Activated CD8-positive, alpha-beta T cell treated with anti-CD3 and anti-CD28 coated beads for 36 hours (primary cell): ENCODE data around the gene EPS8L1. TPM values are rescaled to one million over a fixed set of nuclear protein-coding genes. Genes with fewer than 3 reads are reported as not detected.
"Not testable (repeated sequence)": the region's sequence is repeated elsewhere in the genome, so short reads cannot be mapped to it uniquely, and the experiment has no call there.

Experiments used
- ATAC-seq: fragments of 200-7000 bp; cut with Tn5 transposase; one replicate; pipeline ENCODE4 v1.10.0; 2021; ENCODE audit warnings: mild to moderate bottlenecking, moderate library complexity
- CTCF ChIA-PET: fragments of 350-600 bp; sonication (Branson Sonifier 250); formaldehyde crosslinking; loops from one replicate; lab custom pipeline; 2021; ENCODE audit warnings: antibody characterized with exemption; lab: Charles Lee
- POLR2A ChIA-PET: fragments of 350-600 bp; sonication (Branson Sonifier 250); formaldehyde crosslinking; loops from one replicate; lab custom pipeline; 2021; ENCODE audit warnings: antibody characterized with exemption; lab: Charles Lee
- DNase-seq: peaks from one replicate; pipeline ENCODE4 v3.0.0-alpha.2; 2020
- H3K27ac Mint-ChIP-seq: one replicate; pipeline ENCODE4 v1.8.0; 2021; ENCODE audit warnings: mild to moderate bottlenecking, mixed read lengths
- H3K27me3 Mint-ChIP-seq: one replicate; pipeline ENCODE4 v1.8.0; 2021; ENCODE audit warnings: mixed read lengths
- H3K36me3 Mint-ChIP-seq: one replicate; pipeline ENCODE4 v1.8.0; 2021; ENCODE audit warnings: low read depth, mixed read lengths
- H3K4me1 Mint-ChIP-seq: one replicate; pipeline ENCODE4 v1.8.0; 2021; ENCODE audit warnings: low read depth, mixed read lengths
- H3K4me3 Mint-ChIP-seq: one replicate; pipeline ENCODE4 v1.8.0; 2021; ENCODE audit warnings: mild to moderate bottlenecking, moderate library complexity, mixed read lengths
- H3K9me3 Mint-ChIP-seq: one replicate; pipeline ENCODE4 v1.8.0; 2021; ENCODE audit warnings: mixed read lengths
- intact Hi-C: fragments of 100-400 bp; cut with micrococcal nuclease; formaldehyde crosslinking; loops from one replicate; pipeline ENCODE4 v1.10.0; 2022
- total RNA-seq, 2 experiments: library from RNA; stranded (reverse); gene quantifications; one replicate each; pipeline ENCODE4 v1.2.3, GENCODE V29; 2021
- TF ChIP-seq, protein P1 (sequence below): fragments of 200-600 bp; IDR thresholded peaks from one replicate; pipeline ENCODE4 v1.8.0; 2022; ENCODE audit warnings: antibody characterized with exemption, mild to moderate bottlenecking

The EPS8L1 gene
- total RNA-seq, 2 experiments from 2014 or later, result 2.8 to 3.2 TPM

DNA sequence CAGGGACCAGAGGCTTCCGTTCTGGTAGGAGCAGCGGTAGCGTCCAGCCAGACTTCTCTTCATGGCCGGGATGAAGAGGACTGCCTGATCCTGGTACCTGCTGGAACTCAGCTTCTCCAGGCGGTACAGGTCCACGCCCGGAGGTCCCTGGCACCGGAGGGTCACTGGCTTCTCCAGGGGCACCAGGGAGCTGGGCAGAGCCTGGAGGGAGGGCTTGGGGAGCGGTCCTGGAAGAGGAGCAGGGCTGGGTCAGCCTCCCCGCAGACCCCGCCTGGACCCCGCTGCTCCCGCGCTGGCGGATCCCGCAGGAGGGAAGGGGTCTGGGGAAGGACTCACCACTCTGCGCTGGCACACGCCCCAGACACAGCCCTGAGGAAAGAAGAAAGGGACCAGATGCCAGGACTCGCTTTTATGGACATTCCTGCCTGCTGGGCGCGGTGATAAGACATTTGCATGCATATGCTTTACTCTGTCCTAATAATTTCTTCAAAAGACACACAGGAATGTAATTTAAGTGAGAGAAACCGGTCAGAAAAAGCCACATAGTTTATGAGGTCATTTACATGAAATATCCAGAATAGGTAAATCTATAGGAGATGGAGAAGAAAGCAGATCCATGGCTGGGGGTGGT lies 43.4 kb upstream of the EPS8L1 start:
- DNase-seq (no peak), ATAC-seq (no peak)
- no peaks in the 10 kb centered on the region for H3K36me3 Mint-ChIP-seq
- ChIA-PET CTCF (no interaction called here), POLR2A (no interaction called here)
- no peaks in the 10 kb centered on the region for H3K9me3 Mint-ChIP-seq
- no peaks in the 10 kb centered on the region for H3K27me3 Mint-ChIP-seq
- no peak overlapping the region for H3K27ac Mint-ChIP-seq
- no peak overlapping the region for H3K4me3 Mint-ChIP-seq
- H3K4me1 Mint-ChIP-seq, result no peaks in the 10 kb centered on the region
- intact Hi-C loops, result no loop called here
- TF ChIP-seq, protein P1, sequence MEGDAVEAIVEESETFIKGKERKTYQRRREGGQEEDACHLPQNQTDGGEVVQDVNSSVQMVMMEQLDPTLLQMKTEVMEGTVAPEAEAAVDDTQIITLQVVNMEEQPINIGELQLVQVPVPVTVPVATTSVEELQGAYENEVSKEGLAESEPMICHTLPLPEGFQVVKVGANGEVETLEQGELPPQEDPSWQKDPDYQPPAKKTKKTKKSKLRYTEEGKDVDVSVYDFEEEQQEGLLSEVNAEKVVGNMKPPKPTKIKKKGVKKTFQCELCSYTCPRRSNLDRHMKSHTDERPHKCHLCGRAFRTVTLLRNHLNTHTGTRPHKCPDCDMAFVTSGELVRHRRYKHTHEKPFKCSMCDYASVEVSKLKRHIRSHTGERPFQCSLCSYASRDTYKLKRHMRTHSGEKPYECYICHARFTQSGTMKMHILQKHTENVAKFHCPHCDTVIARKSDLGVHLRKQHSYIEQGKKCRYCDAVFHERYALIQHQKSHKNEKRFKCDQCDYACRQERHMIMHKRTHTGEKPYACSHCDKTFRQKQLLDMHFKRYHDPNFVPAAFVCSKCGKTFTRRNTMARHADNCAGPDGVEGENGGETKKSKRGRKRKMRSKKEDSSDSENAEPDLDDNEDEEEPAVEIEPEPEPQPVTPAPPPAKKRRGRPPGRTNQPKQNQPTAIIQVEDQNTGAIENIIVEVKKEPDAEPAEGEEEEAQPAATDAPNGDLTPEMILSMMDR, result no peak

DNA sequence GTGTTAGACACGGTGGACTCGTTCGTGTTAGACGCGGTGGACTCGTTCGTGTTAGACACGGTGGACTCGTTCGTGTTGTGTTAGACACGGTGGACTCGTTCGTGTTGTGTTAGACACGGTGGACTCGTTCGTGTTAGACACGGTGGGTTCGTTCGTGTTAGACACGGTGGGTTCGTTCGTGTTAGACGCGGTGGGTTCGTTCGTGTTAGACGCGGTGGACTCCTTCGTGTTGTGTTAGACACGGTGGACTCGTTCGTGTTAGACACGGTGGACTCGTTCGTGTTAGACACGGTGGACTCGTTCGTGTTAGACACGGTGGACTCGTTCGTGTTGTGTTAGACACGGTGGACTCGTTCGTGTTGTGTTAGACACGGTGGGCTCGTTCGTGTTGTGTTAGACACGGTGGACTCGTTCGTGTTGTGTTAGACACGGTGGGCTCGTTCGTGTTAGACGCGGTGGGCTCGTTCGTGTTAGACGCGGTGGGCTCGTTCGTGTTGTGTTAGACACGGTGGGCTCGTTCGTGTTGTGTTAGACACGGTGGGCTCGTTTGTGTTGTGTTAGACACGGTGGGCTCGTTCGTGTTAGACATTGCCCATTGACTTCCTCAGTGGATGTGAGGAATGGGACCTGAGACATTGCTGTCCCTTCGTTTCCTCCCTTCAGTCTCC lies 42.6 kb upstream of the EPS8L1 start:
- ATAC-seq, H3K27me3 Mint-ChIP-seq, H3K9me3 Mint-ChIP-seq, CTCF ChIA-PET, POLR2A ChIA-PET, H3K27ac Mint-ChIP-seq, H3K4me1 Mint-ChIP-seq, DNase-seq, intact Hi-C loops, H3K36me3 Mint-ChIP-seq, H3K4me3 Mint-ChIP-seq: not testable (repeated sequence)

DNA sequence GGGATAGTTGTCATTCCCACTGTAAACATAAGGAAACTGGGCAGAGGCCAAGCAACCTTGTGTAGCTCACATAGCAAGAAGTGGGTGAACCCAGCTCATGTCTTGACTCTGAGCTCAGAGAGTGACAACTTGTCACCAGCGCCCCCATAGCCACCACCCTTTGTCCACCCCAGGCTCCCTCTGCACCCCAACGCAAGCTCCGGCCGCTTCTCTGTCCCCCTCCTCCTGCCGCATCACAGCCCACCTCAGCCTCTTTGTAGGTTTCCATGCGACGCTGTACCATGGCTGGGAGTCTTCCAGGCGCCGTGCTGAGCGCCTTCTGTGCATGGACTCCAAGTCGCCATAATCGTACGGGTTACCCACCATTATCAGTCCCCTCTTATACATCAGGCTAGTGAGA lies 40.9 kb upstream of the EPS8L1 start:
- Mint-ChIP-seq H3K27me3 (no peaks in the 10 kb centered on the region), H3K9me3 (peaks cover under 1% of the 10 kb centered on the region), H3K27ac (no peak overlapping the region), H3K36me3 (peaks cover 2% of the 10 kb centered on the region), H3K4me3 (no peak overlapping the region), H3K4me1 (peaks cover under 1% of the 10 kb centered on the region)
- ATAC-seq, result no peak
- no peak for DNase-seq
- intact Hi-C loops, result no loop called here
- TF ChIP-seq, protein P1, result no peak
- CTCF ChIA-PET, result no interaction called here
- POLR2A ChIA-PET, result no interaction called here

DNA sequence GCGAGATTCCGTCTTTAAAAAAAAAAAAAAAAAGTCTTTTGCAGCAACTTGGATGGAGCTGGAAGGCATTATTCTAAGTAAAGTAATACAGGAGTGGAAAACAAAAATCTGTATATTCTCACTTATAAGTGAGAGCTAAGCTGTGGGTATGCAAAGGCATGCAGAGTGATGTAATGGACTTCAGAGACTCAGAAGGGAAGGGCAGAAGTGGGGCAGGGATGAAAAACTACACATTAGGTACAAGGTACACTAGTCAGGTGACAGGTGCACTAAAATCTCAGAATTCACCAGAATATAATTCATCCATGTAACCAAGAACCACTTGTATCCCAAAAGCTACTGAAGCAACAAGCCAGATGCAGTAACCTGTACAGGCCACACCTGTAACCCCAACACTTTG lies 39.6 kb upstream of the EPS8L1 start:
- ChIA-PET POLR2A (interaction anchor here (0.5 to 0.8 kb wide), 2 partner anchors 8 to 89 kb away, joined by 3 read pairs; partner anchors contain the start of gene NLRP7), CTCF (no interaction called here)
- Mint-ChIP-seq H3K27ac (no peak overlapping the region), H3K9me3 (peaks cover 2% of the 10 kb centered on the region), H3K4me3 (no peak overlapping the region), H3K4me1 (peaks cover 3% of the 10 kb centered on the region), H3K27me3 (no peaks in the 10 kb centered on the region), H3K36me3 (peaks cover 7% of the 10 kb centered on the region)
- DNase-seq (no peak), ATAC-seq (no peak)
- TF ChIP-seq, protein P1, result no peak
- intact Hi-C loops, result no loop called here

DNA sequence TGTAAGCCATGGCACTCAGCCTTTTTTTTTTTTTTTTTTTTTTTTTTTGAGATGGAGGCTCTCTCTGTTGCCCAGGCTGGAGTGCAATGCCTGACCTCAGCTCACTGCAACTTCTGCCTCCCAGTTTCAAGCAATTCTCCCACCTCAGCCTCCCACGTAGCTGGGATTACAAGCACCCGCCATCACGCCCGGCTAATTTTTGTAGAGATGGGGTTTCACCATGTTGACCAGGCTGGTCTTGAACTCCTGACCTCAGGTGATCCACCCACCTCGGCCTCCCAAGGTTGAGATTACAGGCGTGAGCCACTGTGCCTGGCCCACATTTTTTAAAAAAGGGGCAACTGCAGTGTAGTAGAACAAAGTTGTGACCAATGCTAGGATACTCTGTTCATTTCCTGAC lies 38.1 kb upstream of the EPS8L1 start:
- intact Hi-C loops, result not testable (repeated sequence)

DNA sequence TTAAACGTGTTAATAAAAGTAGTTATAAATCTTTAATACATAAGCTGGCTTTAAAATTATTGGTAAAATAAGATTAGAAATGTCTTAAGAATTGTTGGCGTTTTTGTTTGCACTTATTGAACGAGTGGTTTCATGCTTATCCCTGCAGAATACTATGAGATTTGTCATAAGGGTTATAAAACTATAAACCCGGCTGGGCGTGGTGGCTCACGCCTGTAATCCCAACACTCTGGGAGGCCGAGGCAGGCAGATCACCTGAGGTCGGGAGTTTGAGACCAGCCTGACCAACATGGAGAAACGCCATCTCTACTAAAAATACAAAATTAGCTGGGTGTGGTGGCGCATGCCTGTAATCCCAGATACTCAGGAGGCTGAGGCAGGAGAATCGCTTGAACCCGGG lies 35.0 kb upstream of the EPS8L1 start:
- peaks cover 41% of the 10 kb centered on the region for H3K36me3 Mint-ChIP-seq
- H3K9me3 Mint-ChIP-seq, POLR2A ChIA-PET, H3K27ac Mint-ChIP-seq, H3K4me3 Mint-ChIP-seq, intact Hi-C loops, CTCF ChIA-PET, H3K27me3 Mint-ChIP-seq, DNase-seq, ATAC-seq: not testable (repeated sequence)
- peaks cover 30% of the 10 kb centered on the region for H3K4me1 Mint-ChIP-seq

More for the DNA sequence above, 38.1 kb upstream of the EPS8L1 start:
- Mint-ChIP-seq H3K36me3 (peaks cover 16% of the 10 kb centered on the region), H3K4me1 (peaks cover 19% of the 10 kb centered on the region)
- H3K27me3 Mint-ChIP-seq, H3K27ac Mint-ChIP-seq, CTCF ChIA-PET, DNase-seq, ATAC-seq, H3K9me3 Mint-ChIP-seq, POLR2A ChIA-PET, H3K4me3 Mint-ChIP-seq: not testable (repeated sequence)
